Gastrocnemius medialis (tissue), 4 donors: Measurements from ENCODE around the gene KRTAP10-6. TPM values are rescaled to one million over a fixed set of nuclear protein-coding genes. Genes with fewer than 3 reads are reported as not detected.

Experiments
- ATAC-seq, 2 donors: fragments of 150-250 bp; one replicate each; pipeline ENCODE4 v1.9.1; 2016
- DNase-seq, 2 donors: peaks; one replicate each; pipeline ENCODE4 v3.0.0-alpha.2; 2019
- H3K27ac ChIP-seq, 4 donors: fragments of 200-600 bp; sonication (generic); 1 replicate in 1 of 4; 2 replicates in 3 of 4; pipeline ENCODE4 v1.5.1; 2016 to 2018; ENCODE audit warnings: mild to moderate bottlenecking in 2 of 4, moderate library complexity in 1 of 4
- H3K27me3 ChIP-seq, 3 donors: fragments of 200-600 bp; sonication (generic) in 2 of 3; 1 replicate in 1 of 3; 2 replicates in 2 of 3; pipeline versions ENCODE4 v1.5.1 to v1.6.0; 2016 to 2019; ENCODE audit warnings: mild to moderate bottlenecking in 1 of 3, moderate library complexity in 1 of 3
- H3K36me3 ChIP-seq, 2 donors: fragments of 200-600 bp; sonication (generic) in 1 of 2; one replicate each; pipeline ENCODE4 v1.5.1; 2017 to 2018
- H3K4me1 ChIP-seq, 2 donors: fragments of 200-600 bp; sonication (generic) in 1 of 2; one replicate each; pipeline ENCODE4 v1.5.1; 2016 to 2017; ENCODE audit warnings: mild to moderate bottlenecking in 2 of 2
- H3K4me3 ChIP-seq, 4 donors: fragments of 200-600 bp; sonication (generic) in 3 of 4; 1 replicate in 1 of 4; 2 replicates in 3 of 4; pipeline ENCODE4 v1.5.1; 2016 to 2019; ENCODE audit warnings: mild to moderate bottlenecking in 2 of 4
- H3K9me3 ChIP-seq, 3 donors: fragments of 200-600 bp; sonication (generic) in 2 of 3; 1 replicate in 1 of 3; 2 replicates in 2 of 3; pipeline ENCODE4 v1.5.1; 2016 to 2019
- CTCF ChIP-seq, 5 experiments: fragments of 450-650 bp in 3 of 5; fragments of 200-600 bp in 2 of 5; sonication (generic) in 2 of 5; IDR thresholded peaks in 4 of 5; conservative IDR thresholded peaks in 1 of 5; 1 replicate in 4 of 5; 2 replicates in 1 of 5; pipeline ENCODE4 v1.5.1; 2016 to 2019; ENCODE audit warnings: antibody characterized with exemption in 5 of 5, mild to moderate bottlenecking in 3 of 5, moderate library complexity in 3 of 5
- POLR2A ChIP-seq, 2 donors: fragments of 450-650 bp; IDR thresholded peaks; one replicate each; pipeline ENCODE4 v1.6.1; 2017; ENCODE audit warnings: antibody characterized with exemption in 2 of 2, mild to moderate bottlenecking in 2 of 2, moderate library complexity in 2 of 2
- in situ Hi-C, 4 donors: fragments of 200-750 bp; cut with MboI; loops; one replicate each; pipeline versions ENCODE4 v1.15.0 to v1.8.0; 2017; ENCODE audit warnings: low sequenced_read_pairs in 4 of 4
- intact Hi-C: fragments of 100-400 bp; cut with DNase I; formaldehyde crosslinking; loops from one replicate; pipeline ENCODE4 v1.15.1; 2023; ENCODE audit warnings: low total_unique reads
- total RNA-seq, 4 donors: library from RNA; depleted of rRNA; stranded (reverse); fragments of >200 nt; gene quantifications; one replicate each; pipeline versions ENCODE4 v1.1.0 to v1.2.3, GENCODE V29; 2016

Gene KRTAP10-6
- total RNA-seq, 4 donors from 2014 or later, result not detected

GRCh38 chr21:44589586-44590305, 2.6 kb downstream of the KRTAP10-6 start:
- ATAC-seq (no peak), DNase-seq (no peak)
- Histone ChIP-seq H3K27ac (no peak overlapping the region), H3K36me3 (no peaks in the 10 kb centered on the region), H3K4me1 (no peaks in the 10 kb centered on the region), H3K4me3 (no peak overlapping the region), H3K9me3 (no peaks in the 10 kb centered on the region), H3K27me3 (peaks cover 19 to 38% (median 23%) of the 10 kb centered on the region in 3 donors)
- intact Hi-C loops (no loop called here), in situ Hi-C loops (no loop called here)
- no peak for TF ChIP-seq POLR2A (IDR thresholded peaks at IDR 0.05)
- TF ChIP-seq CTCF (IDR thresholded peaks at IDR 0.05 in 4 of 5, conservative IDR thresholded peaks at IDR 0.05 in 1 of 5), result no peak

- ATAC-seq, result no peak
- no peak overlapping the region for H3K4me3 ChIP-seq
- H3K27me3 ChIP-seq, result peaks cover 14 to 36% (median 23%) of the 10 kb centered on the region in 3 donors
- H3K9me3 ChIP-seq, result no peaks in the 10 kb centered on the region
- in situ Hi-C loops (no loop called here), intact Hi-C loops (no loop called here)
- no peaks in the 10 kb centered on the region for H3K4me1 ChIP-seq
- DNase-seq, result no peak
- TF ChIP-seq CTCF (IDR thresholded peaks at IDR 0.05 in 4 of 5, conservative IDR thresholded peaks at IDR 0.05 in 1 of 5) (no peak), POLR2A (IDR thresholded peaks at IDR 0.05) (no peak)
- H3K36me3 ChIP-seq, result no peaks in the 10 kb centered on the region
- no peak overlapping the region for H3K27ac ChIP-seq
Measured at GRCh38 chr21:44589094-44589493, 3.2 kb downstream of the KRTAP10-6 start.

GRCh38 chr21:44585892-44586291, 6.4 kb downstream of the KRTAP10-6 start:
- in situ Hi-C loops, result no loop called here
- TF ChIP-seq CTCF (IDR thresholded peaks at IDR 0.05 in 4 of 5, conservative IDR thresholded peaks at IDR 0.05 in 1 of 5) (no peak), POLR2A (IDR thresholded peaks at IDR 0.05) (no peak)

GRCh38 chr21:44583800-44584147, 8.5 kb downstream of the KRTAP10-6 start:
- Histone ChIP-seq H3K27me3 (peaks cover 5 to 28% (median 15%) of the 10 kb centered on the region in 3 donors), H3K36me3 (no peaks in the 10 kb centered on the region), H3K4me3 (no peak overlapping the region), H3K9me3 (peaks cover 0 to 12% (median 0%) of the 10 kb centered on the region in 3 donors), H3K4me1 (no peaks in the 10 kb centered on the region), H3K27ac (no peak overlapping the region)
- ATAC-seq, result no peak
- in situ Hi-C loops, result no loop called here
- TF ChIP-seq CTCF (IDR thresholded peaks at IDR 0.05 in 4 of 5, conservative IDR thresholded peaks at IDR 0.05 in 1 of 5), result no peak
- TF ChIP-seq POLR2A (IDR thresholded peaks at IDR 0.05), result no peak
- intact Hi-C loops, result no loop called here
- DNase-seq, result no peak

More at GRCh38 chr21:44585892-44586291, 6.4 kb downstream of the KRTAP10-6 start:
- H3K36me3 ChIP-seq, result no peaks in the 10 kb centered on the region
- H3K4me1 ChIP-seq, result no peaks in the 10 kb centered on the region
- no peak overlapping the region for H3K4me3 ChIP-seq
- intact Hi-C loops, result no loop called here
- ATAC-seq, result no peak
- peaks cover 0 to 12% (median 0%) of the 10 kb centered on the region in 3 donors for H3K9me3 ChIP-seq
- H3K27ac ChIP-seq, result no peak overlapping the region
- peaks cover 5 to 33% (median 17%) of the 10 kb centered on the region in 3 donors for H3K27me3 ChIP-seq
- no peak for DNase-seq
